ENCODE measurements around the gene FAF1. TPM values are rescaled to one million over a fixed set of nuclear protein-coding genes. Genes with fewer than 3 reads are reported as not detected.
A peak's percentile ranks its signal among the peaks of the same experiment; 100 is the strongest.

FAF1 gene
- total RNA-seq, 1 donor from 2014 or later = 52.7 TPM

GRCh38 chr1:50591598-50591997 lies 368.5 kb downstream of the FAF1 start:
- peaks cover 2% of the 10 kb centered on the region for H3K36me3 ChIP-seq (ENCODE audit: control insufficient read depth, insufficient read depth, low read length)
- DNase-seq (ENCODE audit: low read depth) (no peak), FAIRE-seq (no peak)
- TF ChIP-seq CTCF (IDR thresholded peaks at IDR 0.05; ENCODE audit: insufficient read depth, low read length, severe bottlenecking) = no peak
- no peak overlapping the region for H3K4me3 ChIP-seq (ENCODE audit: low read depth, low read length)
- no peaks in the 10 kb centered on the region for H3K27me3 ChIP-seq (ENCODE audit: control insufficient read depth, insufficient read depth, low read length)

- DNase-seq (ENCODE audit: low read depth) (no peak), FAIRE-seq (no peak)
- no peaks in the 10 kb centered on the region for H3K27me3 ChIP-seq (ENCODE audit: control insufficient read depth, insufficient read depth, low read length)
- H3K4me3 ChIP-seq (ENCODE audit: low read depth, low read length) = no peak overlapping the region
- TF ChIP-seq CTCF (IDR thresholded peaks at IDR 0.05; ENCODE audit: insufficient read depth, low read length, severe bottlenecking) = no peak
- H3K36me3 ChIP-seq (ENCODE audit: control insufficient read depth, insufficient read depth, low read length) = no peaks in the 10 kb centered on the region
Observed at GRCh38 chr1:50582346-50582745, 377.7 kb downstream of the FAF1 start.

- H3K36me3 ChIP-seq (ENCODE audit: control insufficient read depth, insufficient read depth, low read length) = no peaks in the 10 kb centered on the region
- H3K27me3 ChIP-seq (ENCODE audit: control insufficient read depth, insufficient read depth, low read length) = no peaks in the 10 kb centered on the region
- H3K4me3 ChIP-seq (ENCODE audit: low read depth, low read length) = no peak overlapping the region
- FAIRE-seq (no peak), DNase-seq (ENCODE audit: low read depth) (peak; percentile 49)
- no peak for TF ChIP-seq CTCF (IDR thresholded peaks at IDR 0.05; ENCODE audit: insufficient read depth, low read length, severe bottlenecking)
Observed at GRCh38 chr1:50570066-50570468, 390.0 kb downstream of the FAF1 start.

- no peak overlapping the region for H3K4me3 ChIP-seq (ENCODE audit: low read depth, low read length)
- H3K36me3 ChIP-seq (ENCODE audit: control insufficient read depth, insufficient read depth, low read length) = no peaks in the 10 kb centered on the region
- no peaks in the 10 kb centered on the region for H3K27me3 ChIP-seq (ENCODE audit: control insufficient read depth, insufficient read depth, low read length)
- no peak for FAIRE-seq
- no peak for TF ChIP-seq CTCF (IDR thresholded peaks at IDR 0.05; ENCODE audit: insufficient read depth, low read length, severe bottlenecking)
- no peak for DNase-seq (ENCODE audit: low read depth)
Observed at GRCh38 chr1:50568782-50569181, 391.3 kb downstream of the FAF1 start.

- Histone ChIP-seq H3K36me3 (ENCODE audit: control insufficient read depth, insufficient read depth, low read length) (no peaks in the 10 kb centered on the region), H3K4me3 (ENCODE audit: low read depth, low read length) (no peak overlapping the region), H3K27me3 (ENCODE audit: control insufficient read depth, insufficient read depth, low read length) (no peaks in the 10 kb centered on the region)
- peak; percentile 22 for DNase-seq (ENCODE audit: low read depth)
- FAIRE-seq = no peak
- no peak for TF ChIP-seq CTCF (IDR thresholded peaks at IDR 0.05; ENCODE audit: insufficient read depth, low read length, severe bottlenecking)
Observed at GRCh38 chr1:50566405-50566804, 393.7 kb downstream of the FAF1 start.

GRCh38 chr1:50564417-50564816 lies 395.6 kb downstream of the FAF1 start:
- Histone ChIP-seq H3K4me3 (ENCODE audit: low read depth, low read length) (no peak overlapping the region), H3K36me3 (ENCODE audit: control insufficient read depth, insufficient read depth, low read length) (no peaks in the 10 kb centered on the region), H3K27me3 (ENCODE audit: control insufficient read depth, insufficient read depth, low read length) (no peaks in the 10 kb centered on the region)
- no peak for TF ChIP-seq CTCF (IDR thresholded peaks at IDR 0.05; ENCODE audit: insufficient read depth, low read length, severe bottlenecking)
- FAIRE-seq (no peak), DNase-seq (ENCODE audit: low read depth) (no peak)

Data from bronchial epithelial cell (primary cell).